Prostate gland (tissue), 2 donors: ENCODE results near the gene IL6R. TPM values are rescaled to one million over a fixed set of nuclear protein-coding genes. Genes with fewer than 3 reads are reported as not detected.

ENCODE experiments used
- DNase-seq: peaks from one replicate; pipeline ENCODE4 v3.0.0-alpha.2; 2019; ENCODE audit warnings: low spot score
- H3K27ac ChIP-seq, 2 donors: fragments of 200-600 bp; sonication (generic); 2 replicates each; pipeline ENCODE4 v1.5.1; 2017 to 2019
- H3K27me3 ChIP-seq: fragments of 200-600 bp; sonication (generic); replicated peaks from 2 replicates; pipeline ENCODE4 v1.5.1; 2019; ENCODE audit not compliant: insufficient read depth
- H3K36me3 ChIP-seq, 2 donors: fragments of 200-600 bp; sonication (generic); 1 replicate in 1 of 2; 2 replicates in 1 of 2; pipeline versions ENCODE4 v1.5.1 to v1.8.1; 2017 to 2019
- H3K4me1 ChIP-seq: fragments of 200-600 bp; sonication (generic); replicated peaks from 2 replicates; pipeline ENCODE4 v1.5.1; 2019
- H3K4me3 ChIP-seq, 2 donors: fragments of 200-600 bp; sonication (generic); 2 replicates each; pipeline ENCODE4 v1.5.1; 2017 to 2019
- H3K9me3 ChIP-seq: fragments of 200-600 bp; sonication (generic); 2 replicates; pipeline ENCODE4 v1.5.1; 2017
- CTCF ChIP-seq, 4 experiments: fragments of 200-600 bp in 2 of 4; fragments of 450-650 bp in 2 of 4; sonication (generic) in 2 of 4; IDR thresholded peaks; 1 replicate in 3 of 4; 2 replicates in 1 of 4; pipeline ENCODE4 v1.5.1; 2016 to 2019; ENCODE audit warnings: antibody characterized with exemption in 4 of 4, mild to moderate bottlenecking in 2 of 4, moderate library complexity in 2 of 4
- POLR2A ChIP-seq: fragments of 450-650 bp; IDR thresholded peaks from one replicate; pipeline ENCODE4 v1.6.1; 2016; ENCODE audit warnings: antibody characterized with exemption, mild to moderate bottlenecking
- POLR2AphosphoS5 ChIP-seq: sonication (generic); formaldehyde crosslinking; IDR thresholded peaks from one replicate; pipeline ENCODE4 v1.6.1; 2017; ENCODE audit warnings: antibody characterized with exemption
- WGBS: methylation state at CpG from one replicate; pipeline ENCODE4 v1.1.5; 2018; 5-methylcytosine and 5-hydroxymethylcytosine counted together
- intact Hi-C: fragments of 100-400 bp; cut with DNase I; formaldehyde crosslinking; loops from one replicate; pipeline ENCODE4 v1.14.2; 2022
- total RNA-seq, 2 donors: library from RNA; depleted of rRNA; stranded (reverse); fragments of >200 nt; gene quantifications; one replicate each; pipeline ENCODE4 v1.1.0, GENCODE V29; 2016

The IL6R gene
- total RNA-seq, 2 donors from 2014 or later = 70.1 to 80.7 TPM

- Histone ChIP-seq H3K27ac (no peak overlapping the region), H3K36me3 (no peaks in the 10 kb centered on the region), H3K27me3 (no peaks in the 10 kb centered on the region), H3K9me3 (no peaks in the 10 kb centered on the region), H3K4me3 (no peak overlapping the region), H3K4me1 (no peaks in the 10 kb centered on the region)
- TF ChIP-seq POLR2AphosphoS5 (no peak), CTCF (IDR thresholded peaks at IDR 0.05) (no peak), POLR2A (no peak)
- intact Hi-C loops = no loop called here
- no peak for DNase-seq
- WGBS = 78% methylated on average over 4 of the region's 4 CpGs
Observed at GRCh38 chr1:154492115-154492514, 87.0 kb downstream of the IL6R start.

GRCh38 chr1:154493276-154493675, 88.1 kb downstream of the IL6R start:
- intact Hi-C loops = no loop called here
- WGBS = 53% methylated on average over 8 of the region's 8 CpGs
- no peak for DNase-seq
- no peak overlapping the region for H3K27ac ChIP-seq
- no peaks in the 10 kb centered on the region for H3K27me3 ChIP-seq
- no peaks in the 10 kb centered on the region for H3K9me3 ChIP-seq
- H3K4me1 ChIP-seq = no peaks in the 10 kb centered on the region
- no peak overlapping the region for H3K4me3 ChIP-seq
- no peaks in the 10 kb centered on the region for H3K36me3 ChIP-seq
- TF ChIP-seq POLR2AphosphoS5 (no peak), POLR2A (no peak), CTCF (IDR thresholded peaks at IDR 0.05) (no peak)

- Histone ChIP-seq H3K27ac (no peak overlapping the region), H3K9me3 (no peaks in the 10 kb centered on the region), H3K36me3 (no peaks in the 10 kb centered on the region), H3K4me3 (no peak overlapping the region), H3K4me1 (no peaks in the 10 kb centered on the region), H3K27me3 (no peaks in the 10 kb centered on the region)
- intact Hi-C loops = no loop called here
- TF ChIP-seq POLR2AphosphoS5 (no peak), CTCF (IDR thresholded peaks at IDR 0.05) (no peak), POLR2A (no peak)
- no peak for DNase-seq
- WGBS = 83% methylated on average over 8 of the region's 8 CpGs
Observed at GRCh38 chr1:154495496-154496273, 90.5 kb downstream of the IL6R start.

- peaks cover 4% of the 10 kb centered on the region for H3K27me3 ChIP-seq
- 73% methylated on average over 5 of the region's 5 CpGs for WGBS
Observed at GRCh38 chr1:154496383-154496782, 91.2 kb downstream of the IL6R start.

GRCh38 chr1:154497026-154497806, 92.1 kb downstream of the IL6R start:
- intact Hi-C loops = no loop called here
- no peaks in the 10 kb centered on the region for H3K36me3 ChIP-seq
- peak; percentile 6 for TF ChIP-seq POLR2AphosphoS5
- TF ChIP-seq POLR2A = no peak
- TF ChIP-seq CTCF (IDR thresholded peaks at IDR 0.05) = no peak
- no peaks in the 10 kb centered on the region for H3K4me1 ChIP-seq
- H3K27me3 ChIP-seq = peaks cover 5% of the 10 kb centered on the region
- H3K9me3 ChIP-seq = no peaks in the 10 kb centered on the region
- DNase-seq = no peak
- no peak overlapping the region for H3K27ac ChIP-seq
- 40% methylated on average over 5 of the region's 5 CpGs for WGBS
- no peak overlapping the region for H3K4me3 ChIP-seq

More at GRCh38 chr1:154496383-154496782, 91.2 kb downstream of the IL6R start:
- Histone ChIP-seq H3K9me3 (no peaks in the 10 kb centered on the region), H3K4me3 (no peak overlapping the region), H3K36me3 (no peaks in the 10 kb centered on the region), H3K4me1 (no peaks in the 10 kb centered on the region), H3K27ac (no peak overlapping the region)
- DNase-seq = no peak
- TF ChIP-seq POLR2AphosphoS5 = no peak
- intact Hi-C loops = no loop called here
